HG03439 (cell line): ENCODE results near the gene POLD2.
"Not testable (repeated sequence)": the region's sequence is repeated elsewhere in the genome, so short reads cannot be mapped to it uniquely, and the experiment has no call there.

Source experiments
- ATAC-seq: cut with Tn5 transposase; IDR thresholded peaks from one replicate; pipeline ENCODE4 v1.9.1; 2021; ENCODE audit warnings: mild to moderate bottlenecking, moderate library complexity; ENCODE audit not compliant: unreplicated experiment

POLD2 gene

DNA sequence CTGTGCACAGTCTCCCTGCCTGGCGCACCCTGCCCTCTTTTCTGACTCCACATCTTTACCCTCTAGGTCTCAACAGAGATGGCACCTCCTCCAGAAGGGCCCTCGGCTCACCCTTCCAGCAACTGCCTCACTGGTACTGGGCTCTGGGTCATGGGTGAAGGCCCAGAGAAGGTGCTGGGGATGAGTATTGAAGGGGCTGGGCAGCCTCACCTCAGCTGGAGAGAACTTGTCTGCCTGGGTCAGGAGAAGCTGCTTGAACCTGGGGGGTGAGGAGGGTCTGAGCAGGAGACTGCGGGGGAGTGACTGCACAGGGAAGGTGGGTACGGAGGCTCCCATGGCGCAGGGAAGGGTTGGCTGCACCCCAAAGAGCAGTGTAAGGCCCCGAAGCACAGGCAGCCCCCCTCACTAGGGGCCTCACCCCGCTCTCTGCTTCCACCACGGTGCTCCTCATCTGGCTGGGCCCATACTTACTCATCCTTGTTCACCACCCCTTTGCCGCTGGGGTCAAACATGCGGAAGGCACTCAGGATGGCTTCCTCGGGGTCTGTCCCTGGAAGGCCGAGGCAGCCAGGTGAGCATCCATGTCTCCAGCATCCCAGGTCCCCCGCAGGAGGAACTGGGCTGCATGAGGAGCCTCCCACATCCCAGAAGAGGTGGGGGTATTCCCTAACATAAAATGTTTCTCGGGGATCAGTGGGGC, 16.1 kb upstream of the POLD2 start:
- no peak for ATAC-seq

DNA sequence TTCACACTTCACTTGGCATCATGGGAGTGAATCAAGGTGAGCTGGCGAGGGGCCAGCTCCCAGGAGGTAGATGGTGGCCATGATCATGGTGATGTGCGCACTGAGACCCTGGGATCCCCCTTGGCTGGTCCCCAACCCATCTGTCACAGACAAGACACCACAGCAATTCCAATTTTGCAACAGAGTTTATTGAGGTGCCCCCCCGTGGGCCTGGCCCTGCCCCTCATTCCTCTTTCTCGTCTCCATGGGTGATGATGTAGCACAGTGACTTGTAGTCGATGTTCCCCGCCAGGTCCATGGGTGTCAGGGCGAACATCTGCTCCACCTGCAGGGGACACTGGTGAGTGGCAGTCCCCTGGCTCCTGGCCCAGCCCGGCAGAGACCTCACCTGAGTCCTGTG, 15.3 kb upstream of the POLD2 start:
- no peak for ATAC-seq

GRCh38 chr7:44136731-44137130, 13.4 kb upstream of the POLD2 start:
- no peak for ATAC-seq

DNA sequence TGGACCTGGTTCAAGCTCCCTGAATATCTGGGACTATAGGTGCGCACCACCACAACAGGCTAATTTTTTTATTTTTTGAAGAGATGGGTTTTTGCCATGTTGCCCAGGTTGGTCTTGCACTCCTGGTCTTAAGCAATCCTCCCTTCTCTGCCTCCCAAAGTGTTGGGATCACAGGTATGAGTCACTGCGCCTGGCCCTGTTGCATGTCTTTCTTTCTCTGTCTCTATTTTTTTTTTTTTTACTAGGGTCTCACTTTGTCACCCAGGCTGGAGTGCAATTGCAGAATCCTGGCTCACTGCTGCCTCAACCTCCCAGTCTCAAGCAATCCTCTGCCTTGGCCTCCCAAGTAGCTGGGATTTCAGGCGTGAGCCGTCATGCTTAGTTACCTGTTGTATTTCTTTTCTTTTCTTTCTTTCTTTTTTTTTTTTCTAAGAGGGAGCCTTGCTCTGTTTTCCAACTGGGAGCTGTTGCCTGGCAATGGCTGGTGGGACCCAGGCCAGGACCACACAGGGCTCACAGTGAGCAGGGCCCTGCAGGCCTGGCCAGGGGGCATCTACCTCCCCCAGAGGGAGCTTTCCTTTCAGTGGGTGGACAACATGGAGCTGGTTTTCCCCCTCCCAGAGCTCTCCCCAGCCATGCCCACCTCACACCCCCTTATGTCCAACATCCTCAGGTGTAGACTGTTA, 11.7 kb upstream of the POLD2 start:
- ATAC-seq: no peak

DNA sequence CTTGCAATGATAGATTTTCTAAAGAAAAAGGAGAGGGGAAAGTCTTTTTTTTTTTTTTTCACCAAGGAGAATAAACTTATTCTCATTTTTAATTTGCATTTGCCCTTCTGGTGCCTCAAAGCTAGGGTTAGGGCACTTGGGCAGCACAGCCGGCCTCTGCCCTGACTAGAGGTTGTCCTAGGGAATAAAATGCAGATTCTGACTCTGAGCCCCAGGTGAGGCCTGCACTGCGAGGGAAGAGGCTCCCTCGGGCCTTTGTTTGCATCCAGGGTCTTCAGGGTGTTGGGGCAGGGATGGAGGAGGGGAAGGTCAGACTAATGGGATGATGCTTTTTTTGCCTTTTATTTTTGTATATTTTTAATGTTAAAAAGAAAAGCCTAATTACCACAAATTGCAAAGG, 9.9 kb upstream of the POLD2 start:
- no peak for ATAC-seq

DNA sequence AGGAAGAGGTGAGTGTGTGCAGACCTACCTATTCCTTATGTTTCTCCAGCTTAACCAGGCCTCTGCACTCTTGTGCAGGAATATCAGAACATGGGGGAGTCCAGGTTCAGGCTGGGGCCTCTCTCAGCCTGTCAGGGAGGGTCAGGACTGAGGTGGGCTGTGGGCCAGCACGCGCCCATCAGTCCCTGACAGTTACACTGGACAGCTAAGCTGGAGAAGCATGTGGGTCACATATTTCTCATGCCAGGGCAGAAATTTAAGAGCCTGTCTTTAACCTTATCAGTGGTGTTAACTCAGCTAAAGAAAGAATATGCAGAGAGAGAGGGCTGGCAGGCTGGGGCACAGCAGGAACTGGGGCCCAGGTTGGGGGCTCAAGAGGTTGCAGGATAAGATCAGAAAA, 8.7 kb upstream of the POLD2 start:
- no peak for ATAC-seq

GRCh38 chr7:44131173-44132029, 8.1 kb upstream of the POLD2 start:
- no peak for ATAC-seq

DNA sequence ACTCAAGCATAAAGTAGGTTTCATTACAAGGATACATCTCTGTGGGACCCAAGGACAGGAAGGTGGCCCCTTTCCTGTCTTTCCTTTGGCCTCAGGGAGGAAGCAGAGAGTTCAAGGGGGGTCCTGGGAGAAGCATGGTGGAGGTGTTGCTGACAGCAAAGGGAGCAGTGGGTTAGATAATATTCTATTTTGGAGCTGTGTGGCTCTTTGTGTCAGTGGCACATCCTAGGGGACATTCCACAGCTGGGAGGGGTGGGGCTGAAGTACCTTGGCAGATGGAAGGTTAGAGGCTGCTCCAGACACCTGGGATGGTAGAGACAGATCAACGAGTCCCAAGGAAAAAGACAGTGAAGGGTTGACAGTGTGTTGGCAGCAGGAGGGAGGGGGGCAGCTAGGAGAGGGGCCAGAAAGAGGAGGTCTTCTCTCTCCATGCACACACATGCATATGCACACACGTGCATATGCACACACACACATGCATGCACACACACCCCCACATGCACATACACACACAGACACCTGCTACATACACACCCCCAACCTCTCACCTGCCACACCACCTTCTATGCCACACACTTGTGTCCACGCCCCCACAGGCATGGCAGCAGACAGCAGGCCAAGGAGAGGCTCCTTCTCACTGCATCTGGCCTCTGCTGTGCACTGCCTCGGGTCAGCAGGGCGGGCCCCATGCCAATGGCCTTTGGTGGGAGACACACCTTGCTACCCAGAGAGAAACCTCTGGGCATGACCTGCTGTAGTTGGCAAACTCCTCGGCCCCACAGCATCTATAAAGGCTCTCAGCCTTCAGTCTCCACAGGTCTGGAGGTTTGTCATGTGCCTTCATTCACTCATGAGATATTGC, 5.6 kb upstream of the POLD2 start:
- no peak for ATAC-seq

GRCh38 chr7:44127161-44127560, 3.8 kb upstream of the POLD2 start:
- no peak for ATAC-seq

DNA sequence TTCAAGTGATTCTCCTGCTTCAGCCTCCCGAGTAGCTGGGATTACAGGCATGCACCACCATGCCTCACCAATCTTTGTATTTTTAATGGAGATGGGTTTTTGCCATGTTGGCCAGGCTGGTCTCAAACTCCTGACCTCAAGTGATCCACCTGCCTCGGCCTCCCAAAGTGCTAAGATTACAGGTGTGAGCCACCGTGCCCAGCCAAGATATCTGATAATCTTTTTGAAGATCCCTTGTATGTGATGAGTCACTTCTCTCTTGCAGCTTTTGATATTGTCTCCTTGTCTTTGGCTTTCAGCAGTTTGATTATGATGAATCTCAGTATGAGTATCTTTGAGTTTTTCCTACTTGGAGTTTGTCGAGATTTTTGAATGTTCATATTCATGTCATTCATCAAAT, 3.2 kb upstream of the POLD2 start:
- ATAC-seq: not testable (repeated sequence)

DNA sequence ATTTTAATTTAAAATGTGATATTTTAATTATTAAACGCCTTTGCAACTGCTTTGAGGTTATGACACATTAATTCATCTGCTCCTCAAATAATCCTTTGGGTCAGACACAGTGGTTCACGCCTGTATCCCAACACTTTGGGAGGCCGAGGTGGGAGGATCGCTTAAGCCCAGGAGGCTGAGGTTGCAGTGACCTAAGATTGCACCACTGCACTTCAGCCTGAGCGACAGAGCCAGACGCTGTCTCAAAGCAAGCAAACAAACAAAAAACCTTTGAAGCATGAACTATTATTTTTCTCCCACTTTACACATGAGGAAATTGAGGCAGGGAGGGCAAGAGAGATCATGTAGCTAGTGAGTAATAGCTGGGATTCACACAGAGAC, 1.5 kb upstream of the POLD2 start:
- ATAC-seq: no peak

DNA sequence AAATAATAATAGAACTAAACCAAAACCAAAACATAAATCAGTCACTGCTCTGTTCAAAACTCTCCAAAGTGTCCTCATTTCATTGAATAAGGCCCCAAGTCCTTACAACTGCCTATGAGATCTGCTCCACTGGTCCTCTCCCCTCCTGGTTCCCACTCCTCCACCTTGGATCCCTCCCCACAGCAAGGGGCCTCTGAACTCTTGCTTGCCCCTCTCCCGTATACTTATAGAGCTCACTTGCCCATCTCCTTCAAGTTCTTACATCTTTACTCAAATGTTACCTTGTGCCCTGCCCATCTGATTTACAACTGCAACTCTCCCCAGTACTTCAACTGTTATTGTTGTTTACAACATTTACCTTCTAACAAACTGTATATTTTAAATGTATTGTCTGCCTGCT, 819 bp downstream of the POLD2 start:
- no peak for ATAC-seq

DNA sequence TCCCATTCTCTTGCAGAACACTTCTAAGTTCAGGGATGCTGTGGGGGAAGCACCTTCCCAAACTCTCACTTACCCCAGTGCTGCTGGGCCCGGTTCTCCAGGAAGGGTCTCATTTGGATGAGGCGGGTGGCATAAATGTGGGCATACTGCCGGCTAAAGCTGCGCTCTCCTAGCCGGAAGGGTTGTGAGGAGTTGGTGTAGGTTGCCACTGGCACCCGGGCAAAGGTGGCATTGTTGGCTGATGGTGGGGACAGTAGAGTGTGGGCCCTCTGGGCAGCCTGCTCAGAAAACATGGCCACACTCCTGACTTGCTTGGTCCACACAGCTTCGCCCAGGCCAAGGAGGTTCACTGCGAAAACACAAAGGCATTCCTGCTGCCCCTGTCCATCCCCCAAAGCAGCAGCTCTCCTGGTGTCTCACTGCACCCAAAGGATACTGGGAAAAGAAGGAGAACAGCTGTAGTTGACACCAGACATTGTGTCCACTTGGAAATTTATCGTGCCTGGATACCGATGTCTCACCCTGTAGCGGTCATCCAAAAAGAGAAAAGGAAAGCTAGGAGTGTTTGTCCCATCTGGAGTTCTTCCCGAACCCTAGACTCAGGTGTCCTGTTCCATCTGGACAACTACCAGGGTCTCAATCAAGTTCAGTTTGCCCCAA, 1.5 kb downstream of the POLD2 start:
- no peak for ATAC-seq

DNA sequence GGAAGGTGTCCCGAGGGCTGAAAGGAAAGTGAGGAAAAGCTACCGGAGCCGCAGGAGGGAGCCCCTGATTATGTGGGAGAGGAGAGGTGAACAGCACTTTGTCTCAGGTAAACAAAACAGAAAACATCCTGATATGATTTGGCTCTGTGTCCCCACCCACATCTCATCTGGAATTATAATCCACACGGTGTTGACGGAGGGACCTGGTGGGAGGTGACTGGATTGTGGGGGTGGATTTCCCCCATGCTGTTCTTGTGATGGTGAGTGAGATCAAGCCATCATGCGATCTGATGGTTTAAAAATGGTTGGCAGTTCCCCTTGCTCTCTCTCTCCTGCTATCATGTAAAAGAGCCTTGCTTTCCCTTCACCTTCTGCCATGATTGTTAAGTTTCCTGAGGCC, 3.0 kb downstream of the POLD2 start:
- ATAC-seq: no peak

GRCh38 chr7:44119829-44120380, 3.4 kb downstream of the POLD2 start:
- ATAC-seq: no peak

DNA sequence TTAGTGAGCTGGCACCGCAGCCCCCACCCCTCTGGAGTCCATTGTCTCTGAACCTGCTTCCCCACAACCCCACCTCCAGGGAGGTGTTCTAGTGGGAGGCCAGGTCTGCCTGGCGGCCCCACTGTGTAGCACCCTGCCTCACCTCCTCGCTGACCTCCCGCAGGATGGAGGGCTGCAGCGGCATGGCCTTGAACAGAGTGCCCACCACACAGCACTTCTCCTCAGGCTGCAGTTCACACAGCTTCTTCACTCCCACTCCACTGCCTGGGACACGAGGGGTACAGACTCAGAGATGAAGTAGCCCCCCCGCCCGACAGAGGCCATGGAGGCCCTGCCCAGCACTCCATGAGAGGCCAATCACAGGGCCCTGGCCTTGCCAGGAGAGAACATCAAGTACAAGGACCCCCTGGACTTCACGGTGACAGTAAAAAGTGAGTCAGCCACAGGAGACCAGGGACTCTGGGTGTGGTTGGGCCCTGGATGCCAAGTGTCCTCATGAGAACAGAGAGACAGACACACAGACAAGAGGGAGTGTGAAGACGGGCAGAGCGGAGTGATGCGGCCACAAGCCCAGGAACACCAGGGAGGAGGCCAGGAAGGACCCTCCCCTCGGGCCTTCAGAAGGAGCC, 5.4 kb downstream of the POLD2 start:
- ATAC-seq: no peak

GRCh38 chr7:44116789-44117666, 6.3 kb downstream of the POLD2 start:
- no peak for ATAC-seq

DNA sequence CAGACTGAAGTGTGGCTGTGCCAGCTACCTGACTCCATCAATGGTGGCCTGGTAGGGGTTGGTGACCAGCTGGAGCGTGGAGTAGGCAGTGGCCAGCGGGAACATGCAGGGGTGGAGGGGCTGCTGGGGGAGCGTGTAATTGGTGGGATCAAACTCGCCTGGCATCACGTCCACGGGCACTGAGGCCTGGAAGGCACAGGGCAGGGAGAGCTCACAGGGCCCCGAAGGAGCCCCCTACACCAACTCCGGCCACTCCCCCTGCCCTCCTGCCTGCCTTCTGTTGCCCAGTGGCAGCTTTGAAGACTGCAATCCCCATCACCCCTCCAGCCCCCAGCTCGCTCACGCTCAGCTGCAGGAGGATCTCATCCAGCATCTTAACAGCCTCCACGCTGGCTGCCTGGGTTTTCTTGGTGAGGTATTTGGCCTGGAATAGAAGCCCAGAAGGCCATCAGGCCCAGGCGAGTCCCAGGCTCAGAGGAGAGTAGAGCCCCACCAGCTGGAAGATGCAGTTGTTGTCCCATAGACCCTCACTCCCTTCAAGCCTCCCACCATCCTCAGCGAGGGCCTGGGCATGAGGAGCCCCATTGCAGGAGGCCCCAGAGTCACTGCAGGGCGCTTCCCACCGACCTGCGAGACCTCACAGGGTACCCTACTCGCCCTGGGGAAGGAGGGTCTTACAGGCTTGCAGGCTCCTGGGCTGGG, 7.1 kb downstream of the POLD2 start:
- no peak for ATAC-seq
